ENCODE results near the gene PPP2R2B. TPM values are rescaled to one million over a fixed set of nuclear protein-coding genes. Genes with fewer than 3 reads are reported as not detected.

PPP2R2B gene
- total and polyA plus RNA-seq, 3 donors from 2014 or later: 9.8 to 36.6 (median 32.0) TPM

- DNase-seq: no peak
- intact Hi-C loops (cut with DNase I; ENCODE audit: low total_unique reads): no loop called here
- H3K27ac ChIP-seq: no peak overlapping the region
- no peaks in the 10 kb centered on the region for H3K9me3 ChIP-seq
- 82 to 85% methylated on average over 3 of the region's 3 CpGs for WGBS, 2 donors
- TF ChIP-seq CTCF (IDR thresholded peaks at IDR 0.05): no peak
- no peak for TF ChIP-seq POLR2A (IDR thresholded peaks at IDR 0.05)
- no peaks in the 10 kb centered on the region for H3K36me3 ChIP-seq (ENCODE audit: low read depth, missing control alignments)
- no peaks in the 10 kb centered on the region for H3K27me3 ChIP-seq
- no peak overlapping the region for H3K4me3 ChIP-seq
- no peaks in the 10 kb centered on the region for H3K4me1 ChIP-seq
Measured at GRCh38 chr5:146553446-146553845, 325.1 kb downstream of the PPP2R2B start.

- no peak overlapping the region for H3K27ac ChIP-seq
- no peaks in the 10 kb centered on the region for H3K4me1 ChIP-seq
- H3K36me3 ChIP-seq (ENCODE audit: low read depth, missing control alignments): no peaks in the 10 kb centered on the region
- intact Hi-C loops (cut with DNase I; ENCODE audit: low total_unique reads): loop anchor here (10.0 kb wide), 1 partner anchor 415 kb away; no protein-coding TSS in a partner anchor
- no peaks in the 10 kb centered on the region for H3K9me3 ChIP-seq
- TF ChIP-seq CTCF (IDR thresholded peaks at IDR 0.05): no peak
- TF ChIP-seq POLR2A (IDR thresholded peaks at IDR 0.05): no peak
- no peak for DNase-seq
- no peaks in the 10 kb centered on the region for H3K27me3 ChIP-seq
- no peak overlapping the region for H3K4me3 ChIP-seq
Measured at GRCh38 chr5:146549615-146550014, 328.9 kb downstream of the PPP2R2B start.

- intact Hi-C loops (cut with DNase I; ENCODE audit: low total_unique reads): loop anchor here (10.0 kb wide), 1 partner anchor 416 kb away; no protein-coding TSS in a partner anchor
- H3K9me3 ChIP-seq: no peaks in the 10 kb centered on the region
- TF ChIP-seq POLR2A (IDR thresholded peaks at IDR 0.05): no peak
- no peak for TF ChIP-seq CTCF (IDR thresholded peaks at IDR 0.05)
- no peaks in the 10 kb centered on the region for H3K36me3 ChIP-seq (ENCODE audit: low read depth, missing control alignments)
- no peak overlapping the region for H3K4me3 ChIP-seq
- 49 to 53% methylated on average over 2 of the region's 2 CpGs for WGBS, 2 donors
- H3K27me3 ChIP-seq: no peaks in the 10 kb centered on the region
- H3K4me1 ChIP-seq: no peaks in the 10 kb centered on the region
- DNase-seq: no peak
- no peak overlapping the region for H3K27ac ChIP-seq
Measured at GRCh38 chr5:146548781-146549449, 329.6 kb downstream of the PPP2R2B start.

GRCh38 chr5:146544232-146544631, 334.3 kb downstream of the PPP2R2B start:
- no peaks in the 10 kb centered on the region for H3K9me3 ChIP-seq
- TF ChIP-seq CTCF (IDR thresholded peaks at IDR 0.05): no peak
- no peak for TF ChIP-seq POLR2A (IDR thresholded peaks at IDR 0.05)
- no peak overlapping the region for H3K4me3 ChIP-seq
- DNase-seq: no peak
- no peaks in the 10 kb centered on the region for H3K27me3 ChIP-seq
- H3K27ac ChIP-seq: no peak overlapping the region
- intact Hi-C loops (cut with DNase I; ENCODE audit: low total_unique reads): loop anchor here (10.0 kb wide), 1 partner anchor 421 kb away; no protein-coding TSS in a partner anchor
- no peaks in the 10 kb centered on the region for H3K36me3 ChIP-seq (ENCODE audit: low read depth, missing control alignments)
- H3K4me1 ChIP-seq: no peaks in the 10 kb centered on the region

All from testis (tissue), 3 donors.